Activated effector memory CD4-positive, alpha-beta T cell treated with Interleukin-2 at 50 U/mL for 16 hours (primary cell): ENCODE data around the gene ST6GAL1.
"Not testable (repeated sequence)": the region's sequence is repeated elsewhere in the genome, so short reads cannot be mapped to it uniquely, and the experiment has no call there.

ENCODE experiments used
- DNase-seq: peaks from one replicate; pipeline ENCODE4 v3.0.0-alpha.2; 2020

ST6GAL1 gene, protein sequence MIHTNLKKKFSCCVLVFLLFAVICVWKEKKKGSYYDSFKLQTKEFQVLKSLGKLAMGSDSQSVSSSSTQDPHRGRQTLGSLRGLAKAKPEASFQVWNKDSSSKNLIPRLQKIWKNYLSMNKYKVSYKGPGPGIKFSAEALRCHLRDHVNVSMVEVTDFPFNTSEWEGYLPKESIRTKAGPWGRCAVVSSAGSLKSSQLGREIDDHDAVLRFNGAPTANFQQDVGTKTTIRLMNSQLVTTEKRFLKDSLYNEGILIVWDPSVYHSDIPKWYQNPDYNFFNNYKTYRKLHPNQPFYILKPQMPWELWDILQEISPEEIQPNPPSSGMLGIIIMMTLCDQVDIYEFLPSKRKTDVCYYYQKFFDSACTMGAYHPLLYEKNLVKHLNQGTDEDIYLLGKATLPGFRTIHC

DNA sequence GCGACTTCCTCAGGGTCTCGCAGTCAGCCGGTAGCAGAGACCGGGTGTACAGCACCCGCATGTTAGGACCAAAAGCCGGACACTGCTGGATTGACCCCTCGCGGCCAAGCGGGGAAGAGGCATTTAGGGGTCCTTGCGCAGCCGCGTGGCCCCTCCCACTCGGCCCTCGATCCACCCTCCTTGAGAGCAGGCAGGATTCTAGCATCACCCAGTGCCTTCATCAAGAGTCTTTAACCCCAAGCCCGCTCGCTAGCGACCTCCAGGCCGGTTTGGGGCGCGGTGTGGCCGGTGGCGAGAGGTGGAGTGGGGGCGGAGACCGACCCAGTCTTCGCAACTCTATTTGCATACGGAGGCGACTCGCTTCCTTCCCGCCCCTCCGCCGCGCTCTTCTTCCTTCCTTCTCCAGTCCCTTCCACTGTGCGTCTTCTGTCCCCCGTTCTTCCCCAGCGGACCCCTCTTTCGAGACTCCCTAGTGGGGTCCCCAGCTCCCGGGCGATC lies at the start of gene ST6GAL1:
ST6GAL1 (plus strand) TSS at position 384 of the 498 bp plus-strand sequence. CDS start 112,178 bp downstream, outside the sequence.
- peak; percentile 67 for DNase-seq

DNA sequence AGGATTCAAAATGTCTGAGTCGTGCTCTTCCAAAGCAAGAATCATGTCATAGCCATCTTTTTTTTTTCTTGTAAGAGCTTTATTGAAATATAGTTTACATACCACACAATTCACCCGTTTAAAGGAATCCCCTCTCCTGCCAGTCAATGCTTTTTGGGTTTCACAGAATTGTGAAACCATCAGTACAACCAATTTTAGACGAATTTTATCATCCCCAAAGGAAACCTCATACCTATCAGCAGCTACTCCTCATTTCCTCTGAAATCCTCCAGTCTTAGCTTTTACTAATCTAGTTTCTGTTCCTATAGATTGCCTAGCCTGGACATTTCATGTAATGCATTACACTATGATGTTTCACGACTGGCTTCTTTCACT lies 48.2 kb upstream of the ST6GAL1 start:
- DNase-seq, result no peak

DNA sequence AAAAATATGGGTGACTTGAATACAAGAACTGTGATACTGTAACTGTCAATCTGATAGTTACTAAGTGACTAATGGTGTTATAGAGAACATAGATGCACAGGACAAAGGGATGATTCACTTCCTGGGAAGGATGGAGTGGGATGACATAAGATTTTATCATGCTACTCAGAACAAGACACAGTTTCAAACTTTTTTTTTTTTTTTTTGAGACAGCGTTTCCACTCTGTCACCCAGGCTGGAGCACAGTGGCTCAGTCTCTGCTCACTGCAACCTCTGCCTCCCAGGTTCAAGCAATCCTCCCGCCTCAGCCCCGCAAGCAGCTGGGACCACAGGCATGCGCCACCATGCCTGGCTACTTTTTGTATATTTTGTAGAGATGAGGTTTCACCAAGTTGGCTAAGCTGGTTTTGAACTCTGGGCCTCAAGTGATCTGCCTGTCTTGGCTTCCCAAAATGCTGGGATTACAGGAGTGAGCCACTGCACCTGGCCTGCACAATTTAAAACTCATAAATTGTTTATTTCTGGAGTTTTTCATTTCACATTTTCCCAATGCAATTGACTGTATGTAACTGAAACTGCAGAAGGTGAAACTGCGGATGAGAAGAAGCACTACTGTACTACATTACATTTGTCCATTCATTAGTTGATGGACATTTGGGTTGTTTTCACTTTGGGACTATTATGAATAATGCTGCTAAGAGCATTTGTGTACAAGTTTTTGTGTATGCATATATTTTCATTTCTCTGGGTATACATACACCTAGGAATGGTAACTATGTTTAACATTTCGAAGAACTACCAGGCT lies 47.2 kb upstream of the ST6GAL1 start:
- DNase-seq, result no peak

DNA sequence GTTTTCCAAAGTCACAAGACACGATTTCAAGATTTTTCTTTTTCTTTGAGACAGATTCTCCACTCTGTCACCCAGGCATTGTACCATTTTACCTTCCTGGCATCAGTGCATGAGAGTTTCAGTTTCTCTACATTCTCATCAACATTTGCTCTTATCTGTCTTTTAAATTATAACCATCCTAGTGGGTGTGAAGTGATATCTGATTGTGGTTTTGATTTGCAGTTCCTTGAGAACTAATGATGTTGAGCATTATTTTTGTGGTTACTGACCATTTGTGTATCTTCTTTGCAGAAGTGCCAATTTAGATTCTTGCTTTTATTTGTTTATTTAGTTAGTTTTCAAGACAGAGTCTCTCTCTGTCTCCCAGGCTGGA lies 46.7 kb upstream of the ST6GAL1 start:
- DNase-seq, result no peak

DNA sequence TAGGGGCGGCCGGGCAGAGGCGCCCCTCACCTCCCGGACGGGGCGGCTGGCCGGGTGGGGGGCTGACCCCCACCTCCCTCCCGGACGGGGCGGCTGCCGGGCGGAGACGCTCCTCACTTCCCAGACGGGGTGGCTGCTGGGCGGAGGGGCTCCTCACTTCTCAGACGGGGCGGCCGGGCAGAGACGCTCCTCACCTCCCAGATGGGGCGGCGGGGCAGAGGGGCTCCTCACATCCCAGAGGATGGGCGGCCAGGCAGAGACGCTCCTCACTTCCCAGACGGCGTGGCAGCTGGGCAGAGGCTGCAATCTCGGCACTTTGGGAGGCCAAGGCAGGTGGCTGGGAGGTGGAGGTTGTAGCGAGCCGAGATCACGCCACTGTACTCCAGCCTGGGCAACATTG lies 45.5 kb upstream of the ST6GAL1 start:
- not testable (repeated sequence) for DNase-seq

DNA sequence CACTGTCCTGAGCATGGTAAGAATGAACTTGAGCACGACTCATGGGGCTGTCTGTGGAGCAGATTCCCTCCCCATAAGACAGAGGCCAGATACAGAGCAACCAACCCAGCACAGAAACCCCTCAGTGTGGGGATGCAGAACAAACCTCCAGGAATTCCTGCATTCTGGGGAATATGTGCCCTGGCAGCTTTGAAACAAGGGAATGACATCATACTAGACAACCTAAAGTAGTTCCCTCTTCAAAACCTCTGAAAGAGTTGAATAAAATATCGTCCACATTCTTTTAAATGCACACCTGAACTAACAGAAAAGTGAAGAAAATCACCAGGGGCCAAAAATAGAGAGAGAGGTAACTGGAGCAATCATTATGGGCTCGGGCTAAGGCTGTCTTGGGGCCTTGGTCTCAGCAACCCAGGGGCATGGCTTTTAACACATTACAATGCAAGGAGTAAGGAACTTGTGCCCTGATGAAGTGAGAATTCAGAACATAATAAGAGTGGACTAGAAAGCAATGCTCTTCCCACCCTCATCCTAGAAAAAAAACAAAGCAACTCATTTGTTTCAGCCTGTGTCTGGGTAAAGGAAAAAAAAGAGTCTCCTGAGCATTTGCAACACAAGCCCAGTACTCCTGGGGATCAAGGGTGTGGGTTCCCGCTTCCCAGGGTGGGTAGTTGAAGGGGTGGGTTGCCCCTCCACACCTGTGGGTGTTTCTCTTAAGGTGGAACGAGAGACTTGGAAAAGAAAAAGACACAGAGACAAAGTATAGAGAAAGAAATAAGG lies 43.9 kb upstream of the ST6GAL1 start:
- no peak for DNase-seq

DNA sequence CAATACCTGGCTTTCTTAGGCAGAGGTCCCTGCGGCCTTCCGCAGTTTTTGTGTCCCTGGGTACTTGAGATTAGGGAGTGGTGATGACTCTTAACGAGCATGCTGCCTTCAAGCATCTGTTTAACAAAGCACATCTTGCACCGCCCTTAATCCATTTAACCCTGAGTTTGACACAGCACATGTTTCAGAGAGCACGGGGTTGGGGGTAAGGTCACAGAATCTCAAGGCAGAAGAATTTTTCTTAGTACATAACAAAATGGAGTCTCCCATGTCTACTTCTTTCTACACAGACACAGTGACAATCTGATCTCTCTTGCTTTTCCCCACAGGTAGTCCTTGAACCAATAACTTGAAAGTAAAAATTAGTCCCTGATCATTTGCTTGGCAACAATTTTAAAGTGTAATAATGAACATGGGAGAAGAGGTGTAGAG lies 42.8 kb upstream of the ST6GAL1 start:
- DNase-seq, result not testable (repeated sequence)

DNA sequence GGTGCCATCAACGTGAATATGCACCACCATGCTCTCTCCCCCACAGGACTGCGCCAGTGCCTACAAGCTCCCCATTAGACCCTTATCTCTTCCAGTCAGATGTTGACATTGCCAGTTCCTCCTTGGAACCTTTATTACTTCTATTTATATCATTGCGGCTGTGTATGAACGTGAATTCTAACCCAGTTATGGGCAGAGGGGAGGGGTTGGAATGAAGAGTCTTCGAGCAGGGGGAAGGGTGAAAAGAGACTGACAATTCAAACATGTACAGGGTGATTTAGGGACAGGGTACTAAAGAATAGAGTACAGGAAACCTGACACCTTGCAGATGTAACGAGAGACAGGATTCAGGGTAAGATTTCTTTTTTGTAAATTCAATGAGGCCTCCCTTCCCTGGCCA lies 41.8 kb upstream of the ST6GAL1 start:
- DNase-seq, result no peak

DNA sequence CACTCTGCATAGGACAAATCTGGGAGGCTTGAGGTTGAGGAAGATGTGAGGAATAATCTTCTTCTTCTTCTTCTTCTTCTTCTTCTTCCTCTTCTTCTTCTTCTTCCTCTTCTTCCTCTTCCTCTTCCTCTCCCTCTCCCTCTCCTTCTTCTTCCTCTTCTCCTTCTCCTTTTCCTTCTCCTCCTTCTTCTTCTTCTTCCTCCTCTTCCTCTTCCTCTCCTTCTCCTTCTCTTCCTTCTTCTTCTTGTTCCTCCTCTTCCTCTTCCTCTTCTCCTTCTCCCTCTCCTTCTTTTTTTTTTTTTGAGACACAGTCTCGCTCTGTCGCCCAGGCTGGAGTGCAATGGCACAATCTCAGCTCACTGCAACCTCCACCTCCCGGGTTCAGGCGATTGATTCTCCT lies 40.6 kb upstream of the ST6GAL1 start:
- not testable (repeated sequence) for DNase-seq

DNA sequence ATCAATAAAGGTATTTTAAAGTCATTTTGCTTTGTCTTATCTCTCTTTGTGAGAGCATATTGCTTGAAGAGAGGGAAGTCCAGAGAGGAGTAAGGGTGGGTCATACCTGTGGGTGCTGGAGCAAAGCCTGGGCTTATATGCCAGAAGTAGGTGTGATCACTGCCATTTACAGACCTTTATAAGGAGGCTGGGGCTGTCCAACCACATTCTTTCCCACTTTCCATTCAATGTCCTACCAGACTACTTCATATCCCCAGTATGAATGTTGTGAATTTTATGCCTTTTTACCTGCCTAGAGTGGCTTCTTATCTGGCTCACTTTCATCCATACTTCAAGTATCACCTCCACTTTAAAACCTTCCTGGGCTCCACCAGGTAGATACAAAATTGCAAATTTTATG lies 39.4 kb upstream of the ST6GAL1 start:
- DNase-seq, result no peak

DNA sequence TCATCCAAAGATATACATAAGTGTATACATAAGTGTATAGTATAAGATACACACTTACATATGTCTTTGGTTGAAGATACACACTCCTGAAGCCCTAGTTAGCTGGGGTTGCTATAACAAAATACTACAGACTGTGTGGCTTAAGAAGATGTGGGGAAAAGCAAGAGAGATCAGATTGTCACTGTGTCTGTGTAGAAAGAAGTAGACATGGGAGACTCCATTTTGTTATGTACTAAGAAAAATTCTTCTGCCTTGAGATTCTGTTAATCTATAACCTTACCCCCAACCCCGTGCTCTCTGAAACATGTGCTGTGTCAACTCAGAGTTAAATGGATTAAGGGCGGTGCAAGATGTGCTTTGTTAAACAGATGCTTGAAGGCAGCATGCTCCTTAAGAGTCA lies 37.3 kb upstream of the ST6GAL1 start:
- DNase-seq, result not testable (repeated sequence)

DNA sequence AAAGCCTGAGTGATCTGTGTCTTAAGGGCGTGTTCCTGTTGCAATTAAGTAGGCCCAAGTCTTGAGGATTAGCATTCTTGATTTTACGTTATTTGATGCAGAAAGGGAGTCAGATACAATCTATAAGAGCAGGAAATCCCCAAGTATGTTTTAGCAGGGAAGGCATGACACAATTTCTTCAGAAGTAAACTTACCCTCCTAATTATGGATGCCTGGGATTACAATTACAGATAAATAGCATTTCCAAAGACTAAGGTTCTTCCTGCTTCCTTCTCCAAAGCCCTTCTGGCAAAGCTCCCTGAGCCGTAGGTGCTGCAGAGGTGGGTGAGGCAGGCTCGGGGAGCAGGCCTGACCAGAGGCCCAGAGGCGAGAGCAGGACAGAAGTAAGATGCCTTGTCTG lies 34.9 kb upstream of the ST6GAL1 start:
- no peak for DNase-seq

DNA sequence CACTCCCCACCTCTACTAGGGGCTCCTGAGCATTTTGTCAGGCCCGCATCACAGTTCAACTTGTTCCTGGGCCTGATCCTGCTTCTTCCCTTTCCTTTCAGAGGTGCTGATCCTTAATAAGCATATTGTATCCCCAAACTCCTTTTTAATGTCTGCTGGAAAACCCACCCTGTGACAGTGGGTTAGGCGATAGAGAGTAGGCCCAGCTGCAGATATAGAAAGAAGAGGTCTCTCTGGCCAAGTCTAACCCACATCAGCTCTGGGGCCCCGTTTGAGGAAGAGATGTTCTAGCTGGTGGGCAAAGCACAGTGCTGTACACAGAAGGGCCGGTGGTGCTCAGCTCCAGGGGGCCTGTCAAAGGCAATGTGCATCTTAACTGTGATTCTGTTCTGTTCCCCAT lies 34.3 kb upstream of the ST6GAL1 start:
- DNase-seq, result no peak

DNA sequence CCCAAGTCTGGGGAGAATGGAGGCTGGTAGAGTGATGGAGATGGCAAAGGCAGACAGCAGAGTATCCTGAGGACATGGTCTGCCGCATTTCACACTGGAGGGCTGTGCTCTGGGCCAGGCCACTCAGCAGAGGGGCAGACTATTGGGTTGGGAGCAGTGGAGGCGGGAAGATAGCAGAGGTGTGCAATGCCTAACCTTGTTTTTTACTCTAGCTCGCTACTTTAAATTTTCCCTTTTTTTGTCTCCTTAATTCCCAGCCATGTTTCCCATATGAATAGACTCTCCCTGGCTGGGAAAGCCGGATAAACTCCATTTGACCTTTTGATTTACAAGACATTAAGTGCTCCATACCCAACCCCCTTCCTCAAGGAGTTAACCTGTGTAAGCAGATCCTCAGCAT lies 33.5 kb upstream of the ST6GAL1 start:
- no peak for DNase-seq

DNA sequence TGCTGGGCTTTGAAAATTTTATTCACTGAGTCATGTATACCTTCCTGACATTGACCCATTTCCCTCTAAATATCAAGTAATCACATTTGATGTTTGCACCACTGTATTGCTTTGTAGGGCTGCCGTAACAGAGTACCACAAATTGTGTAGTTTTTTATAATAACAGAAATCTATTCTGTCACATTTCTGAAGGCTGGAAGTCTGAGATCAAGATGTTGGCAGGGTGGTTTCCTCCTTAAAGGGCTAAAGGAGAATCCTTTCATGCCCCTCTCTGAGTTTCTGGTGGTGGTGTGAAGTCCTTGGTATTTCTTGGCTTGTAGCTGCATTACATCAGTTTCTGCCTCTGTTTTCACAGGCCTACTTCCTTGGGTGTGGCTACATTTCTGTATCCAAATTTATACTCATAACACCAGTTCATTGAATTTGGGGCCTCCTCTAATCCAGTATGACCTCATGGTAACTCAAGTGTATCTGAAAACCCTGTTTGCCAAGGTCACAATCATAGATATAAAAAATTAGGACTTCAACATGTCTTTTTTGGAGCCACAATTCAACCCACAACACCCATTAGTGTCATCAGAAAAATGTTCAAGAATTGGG lies 29.1 kb upstream of the ST6GAL1 start:
- DNase-seq, result no peak

DNA sequence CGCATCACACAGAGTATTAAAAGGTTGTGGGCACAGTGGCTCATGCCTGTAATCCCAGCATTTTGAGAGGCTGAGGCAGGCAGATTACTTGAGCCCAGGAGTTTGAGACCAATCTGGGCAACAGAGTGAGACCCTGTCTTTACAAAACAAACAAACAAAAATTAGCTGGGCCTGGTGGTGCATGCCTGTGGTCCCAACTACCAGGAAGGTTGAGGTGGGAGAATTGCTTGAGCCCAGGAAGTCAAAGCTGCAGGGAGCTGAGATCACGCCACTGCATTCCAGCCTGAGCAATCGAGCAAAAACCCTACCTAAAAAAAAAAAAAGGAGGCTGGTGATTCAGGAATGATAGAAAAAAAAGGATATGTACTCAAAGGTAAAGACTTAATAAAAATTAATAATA lies 28.2 kb upstream of the ST6GAL1 start:
- no peak for DNase-seq

DNA sequence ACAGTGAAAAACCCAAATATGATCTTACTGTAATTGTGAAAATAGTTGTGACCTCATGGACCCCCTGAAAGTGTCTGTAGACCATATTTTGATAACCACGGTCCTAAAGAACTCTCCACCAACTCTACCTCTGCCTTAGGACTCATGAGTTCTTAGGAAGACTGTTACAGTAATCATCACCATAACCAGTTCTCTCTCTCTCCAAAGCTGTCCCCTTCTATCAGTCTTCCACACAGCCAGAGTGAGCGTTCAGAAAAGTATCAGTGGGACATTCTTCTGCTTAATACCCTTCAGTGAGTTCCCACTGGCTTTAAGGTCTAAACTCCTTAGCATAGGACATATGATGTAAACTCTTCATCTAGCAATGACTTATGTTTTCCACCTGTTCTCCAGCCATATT lies 27.6 kb upstream of the ST6GAL1 start:
- no peak for DNase-seq

DNA sequence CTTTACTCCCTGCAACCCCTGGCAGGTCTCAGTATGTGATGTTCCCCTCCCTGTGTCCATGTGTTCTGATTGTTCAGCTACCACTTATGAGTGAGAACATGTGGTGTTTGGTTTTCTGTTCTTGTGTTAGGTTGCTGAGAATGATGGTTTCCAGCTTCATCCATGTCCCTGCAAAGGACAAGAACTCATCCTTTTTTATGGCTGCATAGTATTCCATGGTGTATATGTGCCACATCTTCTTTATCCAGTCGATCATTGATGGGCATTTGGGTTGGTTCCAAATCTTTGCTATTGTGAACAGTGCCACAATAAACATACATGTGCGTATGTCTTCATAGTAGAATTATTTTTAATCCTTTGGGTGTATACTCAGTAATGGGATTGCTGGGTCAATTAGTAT lies 26.6 kb upstream of the ST6GAL1 start:
- not testable (repeated sequence) for DNase-seq

DNA sequence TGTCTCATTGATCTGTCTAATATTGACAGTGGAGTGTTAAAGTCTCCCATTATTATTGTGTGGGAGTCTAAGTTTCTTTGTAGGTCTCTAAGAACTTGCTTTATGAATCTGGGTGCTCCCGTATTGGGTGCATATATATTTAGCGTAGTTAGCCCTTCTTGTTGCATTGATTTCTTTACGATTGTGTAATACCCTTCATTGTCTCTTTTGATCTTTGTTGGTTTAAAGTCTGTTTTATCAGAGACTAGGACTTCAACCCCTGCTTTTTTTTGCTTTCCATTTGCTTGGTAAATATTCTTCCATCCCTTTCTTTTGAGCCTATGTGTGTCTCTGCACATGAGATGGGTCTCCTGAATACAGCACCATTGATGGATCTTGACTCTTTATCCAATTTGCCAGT lies 23.3 kb upstream of the ST6GAL1 start:
- not testable (repeated sequence) for DNase-seq

DNA sequence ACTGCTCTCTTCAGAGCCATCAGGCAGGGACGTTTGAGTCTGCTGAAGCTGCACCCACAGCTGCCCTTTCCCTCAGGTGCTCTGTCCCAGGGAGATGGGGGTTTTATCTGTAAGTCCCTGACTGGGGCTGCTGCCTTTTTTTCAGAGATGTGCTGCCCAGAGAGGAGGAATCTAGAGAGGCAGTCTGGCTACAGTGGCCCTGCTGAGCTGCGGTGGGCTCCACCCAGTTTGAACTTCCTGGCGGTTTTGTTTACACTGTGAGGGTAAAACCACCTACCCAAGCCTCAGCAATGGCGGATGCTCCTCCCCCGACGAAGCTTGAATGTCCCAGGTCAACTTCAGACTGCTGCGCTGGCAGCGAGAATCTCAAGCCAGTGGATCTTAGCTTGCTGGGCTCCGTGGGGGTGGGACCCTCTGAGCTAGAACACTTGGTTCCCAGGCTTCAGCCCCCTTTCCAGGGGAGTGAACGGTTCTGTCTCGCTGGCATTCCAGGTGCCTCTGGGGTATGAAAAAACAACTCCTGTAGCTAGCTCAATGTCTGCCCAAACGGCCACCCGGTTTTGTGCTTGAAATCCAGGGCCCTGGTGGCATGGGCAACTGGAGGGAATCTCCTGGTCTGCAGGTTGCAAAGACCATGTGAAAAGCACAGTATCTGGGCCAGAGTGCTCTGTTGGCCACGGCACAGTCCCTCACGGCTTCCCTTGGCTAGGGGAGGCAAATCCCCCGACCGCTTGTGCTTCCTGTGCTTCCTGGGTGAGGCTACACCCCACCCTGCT lies 21.1 kb upstream of the ST6GAL1 start:
- DNase-seq, result peak; percentile 86

DNA sequence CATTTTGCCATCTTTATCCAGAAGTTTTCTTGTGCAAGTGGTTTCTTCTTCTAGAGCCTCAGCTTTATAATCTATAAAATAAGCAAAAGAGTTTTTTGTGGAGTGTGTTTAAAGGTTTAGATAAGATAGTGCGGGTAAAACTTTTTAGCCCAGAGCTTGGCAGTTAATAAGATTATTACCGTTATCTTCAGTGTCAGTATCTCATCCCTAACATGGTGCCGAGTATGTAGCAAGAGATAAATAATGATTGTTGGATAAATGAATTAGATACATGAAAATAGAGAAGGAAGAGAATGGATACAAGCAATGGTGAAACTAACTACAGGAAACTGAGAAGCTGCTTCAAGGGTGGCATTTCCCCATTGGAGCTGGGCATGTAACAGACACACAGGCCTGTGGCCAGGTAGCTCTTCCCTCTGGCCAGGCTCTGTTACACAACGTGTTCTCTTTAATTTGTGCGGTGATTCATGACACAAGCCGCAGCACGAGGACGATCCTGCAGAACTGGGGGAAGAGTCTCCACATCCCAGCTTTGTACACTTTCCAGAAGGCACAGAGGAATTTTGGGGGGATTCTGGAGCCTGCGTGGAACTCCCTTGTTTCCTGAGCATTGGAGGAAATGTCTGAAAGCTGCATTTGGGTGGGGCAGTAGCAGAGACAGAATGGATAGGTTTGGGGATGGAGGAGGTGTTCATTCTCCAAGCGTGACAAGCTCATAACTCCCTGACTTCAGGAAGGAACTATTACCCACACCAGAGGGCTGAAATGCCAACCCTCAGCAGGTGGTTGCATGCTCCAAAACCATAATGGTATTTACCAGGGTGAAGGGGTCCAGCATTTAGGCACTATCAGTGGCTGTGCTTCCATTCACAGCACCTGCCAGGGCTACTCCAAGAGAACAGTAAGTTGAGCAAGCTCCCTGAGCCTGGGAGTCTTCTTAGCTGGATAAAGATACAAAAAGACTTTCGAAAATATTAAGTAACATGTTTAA lies 14.2 kb upstream of the ST6GAL1 start:
- peak; percentile 26 for DNase-seq
